ENCODE measurements around the gene PKDCC. TPM values are rescaled to one million over a fixed set of nuclear protein-coding genes. Genes with fewer than 3 reads are reported as not detected.

Gene PKDCC
- total and polyA plus RNA-seq, 2 of the 13 experiments (the other 11 are each of a cell fraction or from before 2014, with no cell fraction given), result 52.6 to 58.8 TPM

DNA sequence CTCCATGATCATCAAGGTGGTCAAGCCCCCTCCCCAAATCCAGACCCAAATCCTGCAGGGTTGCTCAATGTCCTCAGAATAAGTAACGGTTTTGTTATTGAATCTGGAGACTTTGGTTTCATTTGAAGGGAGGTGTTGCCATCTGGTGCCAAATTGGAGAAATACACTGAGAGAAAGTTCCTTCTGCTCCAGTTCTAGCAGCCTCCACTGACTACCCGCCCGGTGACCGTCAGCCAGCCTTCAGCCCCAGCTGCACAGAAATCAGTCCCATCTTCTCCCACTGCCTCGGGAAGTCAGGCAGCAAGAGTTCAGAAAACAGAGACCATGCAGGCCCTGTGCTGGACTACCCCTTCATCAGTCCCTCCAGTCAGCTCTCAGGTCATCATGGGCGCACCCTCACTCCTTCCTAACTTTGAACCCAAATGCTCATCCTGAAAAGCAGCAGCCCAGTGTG, 38.7 kb downstream of the PKDCC start (continued):
- TF ChIP-seq ZNF710 (CRISPR knock-in tag; IDR thresholded peaks at IDR 0.05; ENCODE audit: borderline replicate concordance), result peak; percentile 50; the same call in 1 of the 2 replicates
- peak; percentile 77; the same call in 1 of the 2 replicates for TF ChIP-seq ZFP37 (CRISPR knock-in tag; IDR thresholded peaks at IDR 0.05; ENCODE audit: borderline replicate concordance)
- TF ChIP-seq SMAD9 (CRISPR knock-in tag; IDR thresholded peaks at IDR 0.05), result no peak
- peak; percentile 50; the same call in 1 of the 2 replicates for TF ChIP-seq ELF3 (CRISPR knock-in tag; IDR thresholded peaks at IDR 0.05)
- no peak for TF ChIP-seq ZNF33A (CRISPR knock-in tag; IDR thresholded peaks at IDR 0.05; ENCODE audit: borderline replicate concordance)
- no peak for TF ChIP-seq YEATS2 (CRISPR knock-in tag; IDR thresholded peaks at IDR 0.05; ENCODE audit: borderline replicate concordance)
- TF ChIP-seq DR1 (CRISPR knock-in tag; IDR thresholded peaks at IDR 0.05), result 0 out of 2 replicates have a peak, but pooled peaks have one; percentile 32
- no peak for TF ChIP-seq ZBTB43 (CRISPR knock-in tag; conservative IDR thresholded peaks at IDR 0.05)
- peak; percentile 38; the same call in 1 of the 2 replicates for TF ChIP-seq HOXA3 (CRISPR knock-in tag; IDR thresholded peaks at IDR 0.05)
- 0 out of 2 replicates have a peak, but pooled peaks have one; percentile 25 for TF ChIP-seq NFYC (CRISPR knock-in tag; IDR thresholded peaks at IDR 0.05)
- no peak for TF ChIP-seq ZNF670 (CRISPR knock-in tag; IDR thresholded peaks at IDR 0.05; ENCODE audit: borderline replicate concordance)
- 0 out of 2 replicates have a peak, but pooled peaks have one; percentile 36 for TF ChIP-seq CAMTA2 (CRISPR knock-in tag; IDR thresholded peaks at IDR 0.05; ENCODE audit: borderline replicate concordance)
- TF ChIP-seq ZNF124 (CRISPR knock-in tag; IDR thresholded peaks at IDR 0.05), result 0 out of 2 replicates have a peak, but pooled peaks have one; percentile 53
- TF ChIP-seq, protein P1, sequence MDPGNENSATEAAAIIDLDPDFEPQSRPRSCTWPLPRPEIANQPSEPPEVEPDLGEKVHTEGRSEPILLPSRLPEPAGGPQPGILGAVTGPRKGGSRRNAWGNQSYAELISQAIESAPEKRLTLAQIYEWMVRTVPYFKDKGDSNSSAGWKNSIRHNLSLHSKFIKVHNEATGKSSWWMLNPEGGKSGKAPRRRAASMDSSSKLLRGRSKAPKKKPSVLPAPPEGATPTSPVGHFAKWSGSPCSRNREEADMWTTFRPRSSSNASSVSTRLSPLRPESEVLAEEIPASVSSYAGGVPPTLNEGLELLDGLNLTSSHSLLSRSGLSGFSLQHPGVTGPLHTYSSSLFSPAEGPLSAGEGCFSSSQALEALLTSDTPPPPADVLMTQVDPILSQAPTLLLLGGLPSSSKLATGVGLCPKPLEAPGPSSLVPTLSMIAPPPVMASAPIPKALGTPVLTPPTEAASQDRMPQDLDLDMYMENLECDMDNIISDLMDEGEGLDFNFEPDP (CRISPR knock-in tag; conservative IDR thresholded peaks at IDR 0.05), result no peak
- no peak for TF ChIP-seq HES4 (CRISPR knock-in tag; IDR thresholded peaks at IDR 0.05; ENCODE audit: borderline replicate concordance)
- TF ChIP-seq, protein P2, sequence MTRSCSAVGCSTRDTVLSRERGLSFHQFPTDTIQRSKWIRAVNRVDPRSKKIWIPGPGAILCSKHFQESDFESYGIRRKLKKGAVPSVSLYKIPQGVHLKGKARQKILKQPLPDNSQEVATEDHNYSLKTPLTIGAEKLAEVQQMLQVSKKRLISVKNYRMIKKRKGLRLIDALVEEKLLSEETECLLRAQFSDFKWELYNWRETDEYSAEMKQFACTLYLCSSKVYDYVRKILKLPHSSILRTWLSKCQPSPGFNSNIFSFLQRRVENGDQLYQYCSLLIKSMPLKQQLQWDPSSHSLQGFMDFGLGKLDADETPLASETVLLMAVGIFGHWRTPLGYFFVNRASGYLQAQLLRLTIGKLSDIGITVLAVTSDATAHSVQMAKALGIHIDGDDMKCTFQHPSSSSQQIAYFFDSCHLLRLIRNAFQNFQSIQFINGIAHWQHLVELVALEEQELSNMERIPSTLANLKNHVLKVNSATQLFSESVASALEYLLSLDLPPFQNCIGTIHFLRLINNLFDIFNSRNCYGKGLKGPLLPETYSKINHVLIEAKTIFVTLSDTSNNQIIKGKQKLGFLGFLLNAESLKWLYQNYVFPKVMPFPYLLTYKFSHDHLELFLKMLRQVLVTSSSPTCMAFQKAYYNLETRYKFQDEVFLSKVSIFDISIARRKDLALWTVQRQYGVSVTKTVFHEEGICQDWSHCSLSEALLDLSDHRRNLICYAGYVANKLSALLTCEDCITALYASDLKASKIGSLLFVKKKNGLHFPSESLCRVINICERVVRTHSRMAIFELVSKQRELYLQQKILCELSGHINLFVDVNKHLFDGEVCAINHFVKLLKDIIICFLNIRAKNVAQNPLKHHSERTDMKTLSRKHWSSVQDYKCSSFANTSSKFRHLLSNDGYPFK (CRISPR knock-in tag; IDR thresholded peaks at IDR 0.05; ENCODE audit: borderline replicate concordance), result peak; percentile 48; the same call in 1 of the 2 replicates
- TF ChIP-seq, protein P3, sequence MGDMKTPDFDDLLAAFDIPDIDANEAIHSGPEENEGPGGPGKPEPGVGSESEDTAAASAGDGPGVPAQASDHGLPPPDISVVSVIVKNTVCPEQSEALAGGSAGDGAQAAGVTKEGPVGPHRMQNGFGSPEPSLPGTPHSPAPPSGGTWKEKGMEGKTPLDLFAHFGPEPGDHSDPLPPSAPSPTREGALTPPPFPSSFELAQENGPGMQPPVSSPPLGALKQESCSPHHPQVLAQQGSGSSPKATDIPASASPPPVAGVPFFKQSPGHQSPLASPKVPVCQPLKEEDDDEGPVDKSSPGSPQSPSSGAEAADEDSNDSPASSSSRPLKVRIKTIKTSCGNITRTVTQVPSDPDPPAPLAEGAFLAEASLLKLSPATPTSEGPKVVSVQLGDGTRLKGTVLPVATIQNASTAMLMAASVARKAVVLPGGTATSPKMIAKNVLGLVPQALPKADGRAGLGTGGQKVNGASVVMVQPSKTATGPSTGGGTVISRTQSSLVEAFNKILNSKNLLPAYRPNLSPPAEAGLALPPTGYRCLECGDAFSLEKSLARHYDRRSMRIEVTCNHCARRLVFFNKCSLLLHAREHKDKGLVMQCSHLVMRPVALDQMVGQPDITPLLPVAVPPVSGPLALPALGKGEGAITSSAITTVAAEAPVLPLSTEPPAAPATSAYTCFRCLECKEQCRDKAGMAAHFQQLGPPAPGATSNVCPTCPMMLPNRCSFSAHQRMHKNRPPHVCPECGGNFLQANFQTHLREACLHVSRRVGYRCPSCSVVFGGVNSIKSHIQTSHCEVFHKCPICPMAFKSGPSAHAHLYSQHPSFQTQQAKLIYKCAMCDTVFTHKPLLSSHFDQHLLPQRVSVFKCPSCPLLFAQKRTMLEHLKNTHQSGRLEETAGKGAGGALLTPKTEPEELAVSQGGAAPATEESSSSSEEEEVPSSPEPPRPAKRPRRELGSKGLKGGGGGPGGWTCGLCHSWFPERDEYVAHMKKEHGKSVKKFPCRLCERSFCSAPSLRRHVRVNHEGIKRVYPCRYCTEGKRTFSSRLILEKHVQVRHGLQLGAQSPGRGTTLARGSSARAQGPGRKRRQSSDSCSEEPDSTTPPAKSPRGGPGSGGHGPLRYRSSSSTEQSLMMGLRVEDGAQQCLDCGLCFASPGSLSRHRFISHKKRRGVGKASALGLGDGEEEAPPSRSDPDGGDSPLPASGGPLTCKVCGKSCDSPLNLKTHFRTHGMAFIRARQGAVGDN (CRISPR knock-in tag; IDR thresholded peaks at IDR 0.05), result peak; percentile 62

Data from HepG2 (cell line).